Measurements from ENCODE around the gene PTMA. TPM values are rescaled to one million over a fixed set of nuclear protein-coding genes. Genes with fewer than 3 reads are reported as not detected.

The PTMA gene
- total and polyA plus RNA-seq, 11 donors: 143 to 707 (median 207) TPM

DNA sequence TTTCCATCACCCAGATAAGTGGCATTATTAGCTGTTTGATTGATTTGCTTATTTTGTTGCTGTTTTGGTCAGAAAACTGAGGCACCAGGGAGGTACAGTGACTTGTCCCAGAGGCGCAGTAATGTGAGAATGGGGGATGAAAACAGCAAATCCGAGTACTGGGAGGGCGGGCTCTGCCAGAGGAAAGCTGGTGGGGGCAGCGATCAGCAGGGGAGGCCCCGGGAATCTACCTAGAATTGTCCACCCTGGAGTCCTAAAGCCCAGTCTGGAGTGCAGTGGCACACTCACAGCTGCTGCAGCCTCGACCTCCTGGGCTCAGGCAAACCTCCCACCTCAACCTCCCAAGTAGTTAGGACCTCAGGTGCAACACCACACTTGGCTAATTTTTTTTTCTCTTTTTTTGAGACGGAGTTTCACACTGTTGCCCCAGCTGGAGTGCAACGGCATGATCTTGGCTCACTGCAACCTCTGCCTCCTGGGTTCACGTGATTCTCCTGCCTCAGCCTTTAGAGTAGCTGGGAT lies 17.0 kb upstream of the PTMA start:
- Histone ChIP-seq H3K27me3 (no peaks in the 10 kb centered on the region), H3K27ac (no peak overlapping the region), H3K4me1 (peaks cover 0 to 15% (median 6%) of the 10 kb centered on the region in 12 donors), H3K9me3 (no peaks in the 10 kb centered on the region), H3K4me3 (no peak overlapping the region), H3K36me3 (no peaks in the 10 kb centered on the region)
- no peak for TF ChIP-seq POLR2A (IDR thresholded peaks at IDR 0.05)
- TF ChIP-seq, protein P1, sequence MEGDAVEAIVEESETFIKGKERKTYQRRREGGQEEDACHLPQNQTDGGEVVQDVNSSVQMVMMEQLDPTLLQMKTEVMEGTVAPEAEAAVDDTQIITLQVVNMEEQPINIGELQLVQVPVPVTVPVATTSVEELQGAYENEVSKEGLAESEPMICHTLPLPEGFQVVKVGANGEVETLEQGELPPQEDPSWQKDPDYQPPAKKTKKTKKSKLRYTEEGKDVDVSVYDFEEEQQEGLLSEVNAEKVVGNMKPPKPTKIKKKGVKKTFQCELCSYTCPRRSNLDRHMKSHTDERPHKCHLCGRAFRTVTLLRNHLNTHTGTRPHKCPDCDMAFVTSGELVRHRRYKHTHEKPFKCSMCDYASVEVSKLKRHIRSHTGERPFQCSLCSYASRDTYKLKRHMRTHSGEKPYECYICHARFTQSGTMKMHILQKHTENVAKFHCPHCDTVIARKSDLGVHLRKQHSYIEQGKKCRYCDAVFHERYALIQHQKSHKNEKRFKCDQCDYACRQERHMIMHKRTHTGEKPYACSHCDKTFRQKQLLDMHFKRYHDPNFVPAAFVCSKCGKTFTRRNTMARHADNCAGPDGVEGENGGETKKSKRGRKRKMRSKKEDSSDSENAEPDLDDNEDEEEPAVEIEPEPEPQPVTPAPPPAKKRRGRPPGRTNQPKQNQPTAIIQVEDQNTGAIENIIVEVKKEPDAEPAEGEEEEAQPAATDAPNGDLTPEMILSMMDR (IDR thresholded peaks at IDR 0.05): no peak
- WGBS, 4 donors: 58 to 68% (median 63%) methylated on average over 9 of the region's 9 CpGs
- intact Hi-C loops (cut with DNase I): no loop called here
- no peak for ATAC-seq
- DNase-seq: peak in 1 of 5 donors; percentile 7

DNA sequence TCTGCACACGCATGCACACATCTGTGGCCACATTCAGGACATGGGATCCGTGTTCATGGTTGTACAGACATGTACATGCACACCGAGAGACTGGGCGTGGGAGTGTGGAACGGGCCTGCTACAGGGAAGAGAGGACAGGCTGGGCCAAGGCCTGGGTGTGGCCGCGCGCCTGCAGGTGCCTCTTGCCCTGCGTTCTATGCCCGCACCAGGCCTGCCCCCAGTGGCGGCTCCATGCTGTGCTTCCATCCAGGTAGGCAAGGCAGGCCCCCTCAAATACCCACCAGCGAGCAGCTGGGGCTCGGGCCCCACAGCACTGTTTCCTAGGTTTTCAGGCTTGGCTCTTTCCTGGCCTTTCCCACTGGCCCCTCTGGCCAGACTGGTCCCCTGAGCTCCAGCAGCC lies 15.5 kb upstream of the PTMA start:
- H3K4me1 ChIP-seq: peaks cover 0 to 7% (median 0%) of the 10 kb centered on the region in 12 donors
- 90 to 98% (median 96%) methylated on average over 13 of the region's 13 CpGs for WGBS, 4 donors
- H3K9me3 ChIP-seq: no peaks in the 10 kb centered on the region
- no peaks in the 10 kb centered on the region for H3K36me3 ChIP-seq
- H3K4me3 ChIP-seq: no peak overlapping the region
- no peak overlapping the region for H3K27ac ChIP-seq
- no peaks in the 10 kb centered on the region for H3K27me3 ChIP-seq
- no peak for TF ChIP-seq POLR2A (IDR thresholded peaks at IDR 0.05)
- TF ChIP-seq, protein P1 (IDR thresholded peaks at IDR 0.05): no peak
- ATAC-seq (peak in 1 of 4 donors; percentile 20), DNase-seq (peak in 2 of 5 donors; percentile 19 to 57)
- intact Hi-C loops (cut with DNase I): no loop called here

DNA sequence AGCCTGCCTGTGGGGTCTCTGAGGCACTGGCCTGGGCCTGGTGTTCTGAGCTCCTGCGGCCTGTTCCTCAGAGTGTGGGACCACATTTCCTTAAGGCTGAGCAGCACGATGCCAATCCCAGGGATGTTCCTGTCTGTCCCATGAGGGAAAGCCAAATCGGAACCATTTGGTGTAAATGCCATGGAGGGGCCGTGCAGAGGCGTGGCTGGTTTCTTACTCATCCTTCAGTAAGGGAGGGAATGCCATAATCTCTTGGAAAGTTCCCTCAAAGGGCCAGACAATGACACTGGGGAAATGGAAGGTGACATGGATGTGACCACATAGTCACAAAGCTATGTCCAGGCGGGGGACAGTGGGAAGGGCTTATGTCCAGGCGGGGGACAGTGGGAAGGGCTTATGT lies 14.4 kb upstream of the PTMA start:
- intact Hi-C loops (cut with DNase I): no loop called here
- Histone ChIP-seq H3K36me3 (no peaks in the 10 kb centered on the region), H3K27ac (no peak overlapping the region), H3K4me3 (no peak overlapping the region), H3K4me1 (peaks cover 0 to 10% (median 0%) of the 10 kb centered on the region in 12 donors), H3K9me3 (no peaks in the 10 kb centered on the region), H3K27me3 (no peaks in the 10 kb centered on the region)
- DNase-seq (peak in 1 of 5 donors; percentile 43), ATAC-seq (no peak)
- 87 to 94% (median 88%) methylated on average over 7 of the region's 7 CpGs for WGBS, 4 donors
- no peak for TF ChIP-seq POLR2A (IDR thresholded peaks at IDR 0.05)
- TF ChIP-seq, protein P1 (IDR thresholded peaks at IDR 0.05): no peak

DNA sequence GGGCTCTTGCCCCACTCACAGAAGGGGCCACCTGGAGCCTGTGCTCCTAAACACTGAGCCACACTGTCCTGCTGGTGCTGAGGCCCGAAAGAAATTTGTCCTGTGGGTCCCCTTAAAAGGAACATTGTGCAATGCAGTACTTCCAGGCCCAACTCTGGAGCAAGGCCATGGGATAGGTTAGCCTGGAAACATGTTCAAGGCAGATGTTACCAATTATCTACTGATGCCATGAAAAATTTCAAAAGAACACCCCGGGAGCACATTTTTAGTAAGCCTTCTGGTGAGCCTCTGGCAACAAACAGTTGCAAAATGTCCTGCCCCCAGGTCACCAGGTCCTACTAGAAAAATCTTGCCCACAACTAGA lies 12.3 kb upstream of the PTMA start:
- no peaks in the 10 kb centered on the region for H3K27me3 ChIP-seq
- no peaks in the 10 kb centered on the region for H3K36me3 ChIP-seq
- no peaks in the 10 kb centered on the region for H3K9me3 ChIP-seq
- 63 to 85% (median 83%) methylated on average over 2 of the region's 2 CpGs for WGBS, 4 donors
- DNase-seq: no peak
- intact Hi-C loops (cut with DNase I): no loop called here
- H3K27ac ChIP-seq: peak overlapping the region in 1 of 12 donors; percentile 31
- no peak for ATAC-seq
- H3K4me1 ChIP-seq: peaks cover 0 to 5% (median 0%) of the 10 kb centered on the region in 12 donors
- H3K4me3 ChIP-seq: no peak overlapping the region
- TF ChIP-seq, protein P1 (IDR thresholded peaks at IDR 0.05): no peak
- no peak for TF ChIP-seq POLR2A (IDR thresholded peaks at IDR 0.05)

Data from heart left ventricle (tissue), 16 donors.